ENCODE results near the gene TMEM255B.
"Not testable (repeated sequence)": the region's sequence is repeated elsewhere in the genome, so short reads cannot be mapped to it uniquely, and the experiment has no call there.

The TMEM255B gene

DNA sequence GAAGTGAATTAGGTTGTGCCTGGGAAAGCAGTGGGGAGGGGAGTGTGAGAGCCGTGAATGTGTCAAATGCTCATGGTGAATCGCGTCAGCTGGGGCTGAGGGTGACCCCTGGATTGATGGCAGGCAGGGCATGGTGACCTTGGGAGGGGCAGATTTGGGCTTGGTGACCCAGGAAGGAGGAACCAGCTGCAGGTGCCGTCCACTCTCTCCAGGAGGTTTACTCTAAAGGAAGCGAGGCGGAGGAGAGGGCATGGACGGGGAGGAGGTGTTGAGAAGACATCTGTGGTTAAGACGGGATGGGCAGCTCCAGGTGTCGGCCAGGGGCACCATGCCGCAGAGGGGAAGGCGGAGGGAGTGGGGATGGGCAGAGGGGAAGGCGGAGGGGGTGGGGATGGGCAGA lies 28.7 kb downstream of the TMEM255B start:
- no peak for DNase-seq (ENCODE audit: low spot score)

DNA sequence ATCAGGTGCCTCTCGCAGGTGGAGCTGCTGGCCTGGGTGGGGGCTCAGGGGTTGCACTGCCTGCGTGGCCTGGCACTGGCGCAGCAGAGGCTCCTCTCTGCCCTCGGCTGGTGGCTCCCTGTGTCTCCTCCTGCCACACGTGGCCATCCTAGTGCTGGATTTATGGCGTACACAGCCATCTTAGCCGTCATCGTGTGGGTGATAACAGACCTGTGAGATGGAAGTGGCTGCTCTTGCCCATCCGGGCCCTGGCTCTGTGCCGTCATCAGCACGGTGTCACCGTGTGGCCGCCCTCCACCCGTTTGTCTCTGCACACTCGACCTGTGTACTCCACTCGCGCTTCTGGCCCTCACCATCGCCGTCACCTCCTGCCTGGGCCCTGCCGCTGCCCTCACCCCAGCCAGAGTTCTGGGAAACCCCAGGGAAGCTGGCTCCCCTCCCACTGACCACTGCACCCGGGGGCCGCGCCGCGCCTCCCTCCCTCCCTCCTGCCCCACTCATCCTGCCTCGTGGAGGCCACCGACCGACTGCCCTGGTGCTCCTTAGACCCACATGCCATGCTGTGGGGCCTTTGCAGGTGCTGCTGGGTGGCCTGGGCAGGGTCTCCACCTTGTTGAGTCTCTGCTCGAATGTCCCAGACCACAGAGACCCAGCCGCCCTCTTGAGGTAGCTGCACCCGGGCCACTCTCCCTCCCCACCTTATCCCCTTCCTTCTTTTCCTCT lies 29.5 kb downstream of the TMEM255B start:
- no peak for DNase-seq (ENCODE audit: low spot score)

DNA sequence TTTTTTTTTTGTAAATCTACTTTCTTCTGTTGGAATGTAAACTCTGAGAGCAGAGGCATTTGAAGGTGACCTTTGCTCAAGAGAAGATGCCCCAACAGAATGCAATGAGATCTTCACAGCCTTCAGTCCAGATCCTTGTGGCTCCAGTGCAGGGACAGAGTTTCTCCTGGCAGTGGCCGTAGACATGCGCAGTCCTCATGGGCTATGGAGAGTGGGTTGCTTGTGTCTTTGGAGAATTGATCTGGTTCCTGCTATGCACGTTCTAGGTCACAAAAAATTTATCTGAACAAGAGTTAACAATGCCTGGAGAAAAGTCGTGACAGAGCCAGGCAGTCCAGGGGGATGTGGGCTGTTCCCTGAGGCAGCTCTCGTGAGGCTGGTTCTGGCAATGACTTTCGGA lies 30.1 kb downstream of the TMEM255B start:
- DNase-seq (ENCODE audit: low spot score): no peak

- not testable (repeated sequence) for DNase-seq (ENCODE audit: low spot score)
Measured at GRCh38 chr13:113789931-113790330, 30.9 kb downstream of the TMEM255B start.

GRCh38 chr13:113791226-113791625 lies 32.2 kb downstream of the TMEM255B start:
- DNase-seq (ENCODE audit: low spot score): no peak

GRCh38 chr13:113791761-113792160 lies 32.7 kb downstream of the TMEM255B start:
- DNase-seq (ENCODE audit: low spot score): no peak

- DNase-seq (ENCODE audit: low spot score): no peak
Measured at GRCh38 chr13:113792236-113792770, 33.3 kb downstream of the TMEM255B start.

DNA sequence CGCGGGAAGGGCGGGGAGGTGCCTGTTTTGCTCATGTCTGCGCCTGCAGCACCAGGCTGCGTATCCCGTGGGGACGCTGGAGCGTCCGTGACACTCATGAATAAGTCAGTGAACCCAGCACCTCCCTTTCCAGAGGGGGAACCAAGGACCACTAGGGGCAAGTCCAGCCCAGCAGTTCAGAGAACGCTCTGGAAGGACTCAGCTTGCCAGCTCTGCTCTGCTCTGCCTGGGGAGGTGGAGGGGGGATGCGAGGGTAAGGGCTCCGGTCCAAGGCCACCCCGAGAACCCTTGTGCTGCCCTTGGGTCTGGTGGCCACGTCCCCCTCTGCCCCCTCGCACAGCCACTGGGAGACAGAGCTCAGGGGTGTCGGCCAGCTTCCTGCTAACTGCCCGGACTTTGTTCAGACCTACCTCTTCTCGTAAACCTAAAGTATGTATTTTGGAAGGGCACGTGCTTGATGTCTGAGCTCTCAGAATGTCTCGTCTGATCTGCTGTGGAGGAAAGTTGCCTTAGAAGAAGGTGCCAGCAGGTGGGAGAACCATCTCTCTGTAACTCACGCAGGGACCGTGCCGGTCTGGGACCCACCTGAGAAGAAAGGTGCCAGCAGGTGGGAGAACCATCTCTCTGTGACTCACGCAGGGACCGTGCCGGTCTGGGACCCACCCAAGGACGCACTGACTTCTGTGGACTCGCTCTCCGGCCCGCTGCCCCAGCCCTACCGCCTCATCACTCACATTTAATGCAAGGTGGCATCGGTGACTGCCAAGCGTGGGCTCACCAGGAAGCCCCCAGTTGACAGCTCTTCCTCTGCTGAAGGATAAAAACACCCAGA lies 34.1 kb downstream of the TMEM255B start:
- no peak for DNase-seq (ENCODE audit: low spot score)

- DNase-seq (ENCODE audit: low spot score): no peak
Measured at GRCh38 chr13:113793718-113794085, 34.7 kb downstream of the TMEM255B start.

DNA sequence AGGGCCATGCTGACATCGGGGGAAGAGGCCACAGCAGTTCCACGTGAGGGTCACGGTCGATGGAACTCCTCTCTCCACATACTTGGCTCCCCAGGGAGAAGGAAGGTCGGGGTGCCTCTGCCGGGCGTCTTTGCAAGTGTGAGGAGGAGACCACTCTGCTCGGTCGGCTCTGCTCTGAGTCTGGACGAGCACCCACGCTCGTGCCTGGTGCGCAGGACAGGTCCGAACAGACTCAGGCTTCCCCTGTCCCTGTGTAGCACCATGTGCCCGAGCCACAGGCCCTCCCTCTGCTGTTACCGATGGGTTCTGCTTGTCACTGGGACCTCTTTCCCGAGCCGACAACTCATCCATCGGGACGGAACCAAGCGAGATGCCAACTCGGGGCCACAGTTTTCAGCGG lies 35.1 kb downstream of the TMEM255B start:
- DNase-seq (ENCODE audit: low spot score): no peak

- DNase-seq (ENCODE audit: low spot score): no peak
Measured at GRCh38 chr13:113794764-113795173, 35.7 kb downstream of the TMEM255B start.

- DNase-seq (ENCODE audit: low spot score): not testable (repeated sequence)
Measured at GRCh38 chr13:113795362-113795761, 36.3 kb downstream of the TMEM255B start.

DNA sequence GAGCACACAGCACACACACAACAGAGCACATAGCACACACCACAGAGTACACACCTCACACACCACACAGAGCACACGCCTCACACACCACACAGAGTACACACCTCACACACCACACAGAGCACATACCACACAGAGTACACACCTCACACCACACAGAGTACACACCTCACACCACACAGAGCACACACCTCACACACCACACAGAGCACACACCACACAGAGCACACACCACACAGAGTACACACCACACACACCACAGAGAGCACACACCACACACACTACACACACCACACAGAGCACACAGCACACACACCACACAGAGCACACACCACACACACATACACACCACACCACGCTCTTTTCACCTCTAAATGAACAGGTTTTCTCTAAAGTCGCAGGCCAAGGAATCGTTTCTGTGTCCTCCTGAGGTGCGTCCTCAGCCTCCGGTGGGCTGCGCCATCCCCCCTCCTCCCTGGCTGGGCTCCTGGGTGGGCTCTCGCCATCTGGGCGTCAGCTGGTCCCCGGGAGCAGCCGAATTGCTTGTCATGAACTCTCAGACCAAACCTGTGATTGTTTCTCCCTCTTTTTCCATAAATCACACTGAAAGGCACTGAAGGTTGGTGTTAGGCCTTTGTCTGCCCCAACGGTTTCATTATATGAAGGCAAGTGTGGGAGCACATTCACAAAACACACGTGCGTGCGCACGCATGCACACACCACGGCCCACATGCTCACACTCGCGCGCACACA lies 37.4 kb downstream of the TMEM255B start:
- no peak for DNase-seq (ENCODE audit: low spot score)

DNA sequence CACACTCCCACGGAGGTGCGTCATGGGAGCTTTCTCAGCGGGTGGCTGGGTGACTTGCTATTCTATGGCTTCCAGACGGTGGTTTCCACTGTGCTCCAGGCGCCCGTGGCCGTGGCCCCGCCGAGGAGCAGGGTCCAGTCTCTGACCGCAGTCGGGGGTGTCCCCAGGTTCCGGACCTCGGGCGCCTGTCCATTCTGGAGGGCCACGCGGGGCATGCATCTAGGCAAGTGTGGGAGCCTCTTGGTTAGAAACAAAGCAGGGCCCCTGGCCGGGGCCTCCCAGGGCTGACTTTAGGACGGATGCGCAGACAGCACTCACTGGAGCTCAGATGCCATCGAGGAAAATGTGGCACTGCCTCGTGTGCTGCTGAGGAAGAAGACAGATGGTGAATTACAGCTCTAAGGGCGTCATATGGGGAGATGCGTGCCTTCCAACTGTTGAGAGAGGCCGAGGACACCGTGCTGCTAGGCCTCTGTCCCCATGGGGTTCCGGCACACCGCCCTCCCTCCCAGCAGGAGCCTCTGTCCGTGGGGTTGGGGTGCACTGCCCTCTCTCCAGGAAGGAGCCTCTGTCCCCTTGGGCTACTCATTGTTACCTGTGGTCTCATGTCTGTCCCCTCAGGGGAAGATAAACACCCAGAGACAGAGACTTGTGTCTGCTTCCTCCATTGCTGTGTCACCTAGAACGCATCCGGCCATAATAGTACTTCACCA lies 38.1 kb downstream of the TMEM255B start:
- DNase-seq (ENCODE audit: low spot score): no peak

- no peak for DNase-seq (ENCODE audit: low spot score)
Measured at GRCh38 chr13:113798200-113798811, 39.3 kb downstream of the TMEM255B start.

DNA sequence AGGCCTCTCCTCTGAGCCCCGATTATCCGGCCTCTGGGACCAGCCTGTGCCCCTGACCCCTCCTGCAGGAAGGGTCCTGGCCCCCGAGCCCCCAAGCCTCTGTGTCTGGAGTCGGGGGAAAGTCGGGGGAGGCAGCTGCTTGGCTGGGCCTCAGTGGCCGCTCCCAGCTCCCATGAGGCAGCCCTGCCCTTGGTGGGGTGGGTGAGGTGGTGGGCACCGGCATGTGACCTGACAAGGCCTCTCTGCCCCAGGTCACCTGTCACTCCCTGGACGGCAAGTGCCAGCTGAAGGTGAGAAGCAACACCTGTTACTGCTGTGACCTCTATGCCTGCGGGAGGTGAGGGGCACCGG lies 41.5 kb downstream of the TMEM255B start:
- no peak for DNase-seq (ENCODE audit: low spot score)

DNA sequence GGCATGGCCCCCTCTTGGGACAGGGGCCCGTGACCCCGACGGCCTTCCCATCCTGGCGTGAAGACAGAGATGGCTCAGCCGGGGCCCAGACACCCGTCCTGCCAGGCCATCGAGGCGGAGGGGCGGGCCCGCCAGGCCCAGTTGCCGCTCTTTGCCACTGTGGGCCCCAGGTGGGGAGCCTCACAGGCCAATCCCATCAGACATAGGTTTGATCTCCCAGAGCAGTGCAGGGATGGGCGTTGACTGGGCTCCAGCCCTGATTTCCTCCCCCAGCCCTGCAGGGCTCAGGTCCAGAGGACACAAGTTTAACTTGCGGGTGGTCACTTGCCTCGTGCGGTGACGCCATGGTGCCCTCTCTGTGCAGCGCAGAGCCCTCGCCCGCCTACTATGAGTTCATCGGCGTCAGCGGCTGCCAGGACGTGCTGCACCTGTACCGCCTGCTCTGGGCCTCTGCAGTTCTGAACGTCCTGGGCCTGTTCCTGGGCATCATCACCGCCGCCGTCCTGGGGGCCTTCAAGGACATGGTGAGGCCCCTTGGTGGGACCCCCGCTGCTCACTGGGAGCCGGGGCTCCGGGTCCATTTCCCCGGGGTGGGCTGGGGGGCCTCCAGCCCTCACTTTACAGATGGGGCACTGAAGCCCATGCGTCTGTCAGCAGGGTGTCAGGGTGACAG lies 42.4 kb downstream of the TMEM255B start:
- DNase-seq (ENCODE audit: low spot score): no peak

- DNase-seq (ENCODE audit: low spot score): peak; percentile 94
Measured at GRCh38 chr13:113802090-113802531, 43.1 kb downstream of the TMEM255B start.

DNA sequence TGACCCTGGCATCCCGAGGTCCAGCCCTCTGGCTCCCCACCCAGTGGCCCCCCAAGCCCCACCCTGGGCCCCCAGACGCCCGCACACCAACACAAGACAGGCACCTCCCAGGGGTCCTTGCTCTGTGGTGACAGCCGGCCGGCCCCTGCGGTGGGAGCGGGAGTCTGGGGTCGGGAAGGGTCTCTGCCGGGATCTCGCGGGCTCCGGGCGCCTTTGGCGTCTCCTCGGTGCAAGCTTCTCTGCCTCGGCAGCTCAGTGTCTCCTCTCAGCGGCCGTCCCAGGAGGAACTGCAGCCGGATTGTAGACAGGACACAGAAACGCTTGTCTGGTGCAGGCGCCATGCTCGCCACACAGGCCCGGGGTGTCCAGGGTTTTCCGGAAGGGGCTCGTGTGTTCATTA lies 43.7 kb downstream of the TMEM255B start:
- DNase-seq (ENCODE audit: low spot score): no peak

GRCh38 chr13:113803409-113804016 lies 44.5 kb downstream of the TMEM255B start:
- no peak for DNase-seq (ENCODE audit: low spot score)

All from AG08396 (cell line).